H1 (cell line): ENCODE measurements around the gene MAP2K5. TPM values are rescaled to one million over a fixed set of nuclear protein-coding genes. Genes with fewer than 3 reads are reported as not detected.

ENCODE experiments used
- CTCF ChIA-PET: fragments of 300-600 bp; sonication (Branson Sonifier 250); formaldehyde crosslinking; loops from one replicate; lab custom pipeline; 2021; ENCODE audit not compliant: partially characterized antibody; lab: Charles Lee
- POLR2A ChIA-PET: fragments of 300-600 bp; sonication (Branson Sonifier 250); formaldehyde crosslinking; loops from one replicate; lab custom pipeline; 2021; ENCODE audit warnings: inconsistent platforms; ENCODE audit not compliant: partially characterized antibody; lab: Charles Lee
- DNase-seq, 2 experiments: peaks; one replicate each; pipeline versions ENCODE4 v3.0.0 to v3.0.0-alpha.2; 2010 to 2022; ENCODE audit warnings: low spot score in 2 of 2, low read depth in 1 of 2, mixed read lengths in 1 of 2
- FAIRE-seq: peaks from 2 replicates; lab custom pipeline; 2011; peaks lifted over from hg19 to GRCh38; lab: Jason Lieb, UNC
- H2AFZ ChIP-seq: 2 replicates; pipeline ENCODE4 v1.8.1; 2012; ENCODE audit warnings: low read length, inconsistent platforms
- H2AK5ac ChIP-seq: 2 replicates; pipeline ENCODE4 v1.6.1; 2013; ENCODE audit warnings: low read depth, low read length
- H2BK120ac ChIP-seq: replicated peaks from 2 replicates; pipeline ENCODE3; 2013; ENCODE audit warnings: low read depth, low read length, inconsistent platforms
- H2BK12ac ChIP-seq: 2 replicates; pipeline ENCODE4 v1.6.1; 2013; ENCODE audit warnings: low read depth, low read length
- H2BK15ac ChIP-seq: 2 replicates; pipeline ENCODE4 v1.6.1; 2013; ENCODE audit warnings: low read length
- H2BK20ac ChIP-seq: 2 replicates; pipeline ENCODE4 v1.6.1; 2013; ENCODE audit warnings: low read length
- H2BK5ac ChIP-seq: 2 replicates; pipeline ENCODE4 v1.6.1; 2013; ENCODE audit warnings: low read depth, low read length
- H3K14ac ChIP-seq: 2 replicates; pipeline ENCODE4 v1.6.1; 2013; ENCODE audit warnings: inconsistent platforms; ENCODE audit not compliant: insufficient read length
- H3K18ac ChIP-seq: 2 replicates; pipeline ENCODE4 v1.6.1; 2013; ENCODE audit warnings: low read length; ENCODE audit errors: extremely low read depth
- H3K23ac ChIP-seq: 2 replicates; pipeline ENCODE4 v1.6.1; 2013; ENCODE audit warnings: inconsistent platforms; ENCODE audit not compliant: insufficient read length
- H3K23me2 ChIP-seq: 2 replicates; pipeline ENCODE4 v1.6.1; 2013; ENCODE audit warnings: low read depth, low read length
- H3K27ac ChIP-seq: 2 replicates; pipeline ENCODE4 v1.6.1; 2011; ENCODE audit warnings: low read depth, low read length, inconsistent platforms
- H3K27me3 ChIP-seq, 4 experiments: replicated peaks in 1 of 4; 1 replicate in 1 of 4; 2 replicates in 3 of 4; pipeline versions ENCODE4 v1.6.1 to v1.8.1; 2011 to 2013; ENCODE audit warnings: low read length in 3 of 4, mild to moderate bottlenecking in 3 of 4, inconsistent platforms in 2 of 4, mixed read lengths in 2 of 4, moderate library complexity in 1 of 4; ENCODE audit not compliant: control insufficient read depth in 3 of 4, insufficient read depth in 3 of 4; ENCODE audit errors: extremely low read depth in 1 of 4
- H3K36me3 ChIP-seq, 4 experiments: 2 replicates each; pipeline versions ENCODE4 v1.6.1 to v1.8.1; 2011 to 2013; ENCODE audit warnings: mild to moderate bottlenecking in 4 of 4, low read length in 3 of 4, moderate library complexity in 2 of 4, control low read depth in 1 of 4, inconsistent platforms in 1 of 4; ENCODE audit not compliant: insufficient read depth in 4 of 4, control insufficient read depth in 2 of 4
- H3K4ac ChIP-seq: replicated peaks from 2 replicates; pipeline ENCODE3; 2013; ENCODE audit warnings: low read length, low read depth, mixed read lengths, inconsistent platforms; ENCODE audit not compliant: insufficient read length
- H3K4me1 ChIP-seq, 4 experiments: replicated peaks in 1 of 4; 1 replicate in 1 of 4; 2 replicates in 3 of 4; pipeline versions ENCODE4 v1.6.1 to v1.8.1; 2011 to 2013; ENCODE audit warnings: low read length in 3 of 4, inconsistent platforms in 2 of 4, mixed read lengths in 1 of 4; ENCODE audit not compliant: insufficient read depth in 4 of 4, control insufficient read depth in 3 of 4
- H3K4me2 ChIP-seq, 2 experiments: 2 replicates each; pipeline versions ENCODE4 v1.6.1 to v1.8.1; 2011 to 2013; ENCODE audit warnings: low read depth in 2 of 2, low read length in 2 of 2, control low read depth in 1 of 2, inconsistent platforms in 1 of 2, mild to moderate bottlenecking in 1 of 2; ENCODE audit not compliant: insufficient read depth in 1 of 2
- H3K4me3 ChIP-seq, 4 experiments: fragments of 200-600, 300-600 bp in 1 of 4; sonication (generic), shearing (Covaris generic), sonication (Bioruptor Twin) in 1 of 4; 2 replicates each; pipeline versions ENCODE4 v1.5.1 to v1.8.1; 2011 to 2016; ENCODE audit warnings: low read length in 4 of 4, low read depth in 3 of 4, control low read depth in 2 of 4, inconsistent platforms in 2 of 4, mild to moderate bottlenecking in 2 of 4, mixed read lengths in 1 of 4, moderate library complexity in 1 of 4; ENCODE audit not compliant: insufficient read depth in 2 of 4; ENCODE audit errors: extremely low read depth in 1 of 4
- H3K56ac ChIP-seq: replicated peaks from 2 replicates; pipeline ENCODE3; 2013; ENCODE audit warnings: low read depth, mild to moderate bottlenecking, mixed read lengths, low read length, inconsistent platforms; ENCODE audit not compliant: insufficient read length
- H3K79me1 ChIP-seq: 2 replicates; pipeline ENCODE4 v1.6.1; 2013; ENCODE audit warnings: low read depth, low read length, control low read depth
- H3K79me2 ChIP-seq, 2 experiments: 2 replicates each; pipeline versions ENCODE4 v1.6.1 to v1.8.1; 2012 to 2013; ENCODE audit warnings: low read length in 2 of 2, mild to moderate bottlenecking in 2 of 2, inconsistent platforms in 1 of 2; ENCODE audit not compliant: insufficient read depth in 2 of 2, control insufficient read depth in 1 of 2
- H3K9ac ChIP-seq, 4 experiments: replicated peaks in 1 of 4; 1 replicate in 1 of 4; 2 replicates in 3 of 4; pipeline versions ENCODE4 v1.6.1 to v1.8.1; 2011 to 2013; ENCODE audit warnings: low read depth in 3 of 4, low read length in 3 of 4, control low read depth in 2 of 4, mild to moderate bottlenecking in 2 of 4, moderate library complexity in 2 of 4, inconsistent platforms in 1 of 4; ENCODE audit errors: extremely low read depth in 1 of 4
- H3K9me3 ChIP-seq, 2 experiments: 2 replicates each; pipeline versions ENCODE4 v1.6.1 to v1.8.1; 2012 to 2013; ENCODE audit warnings: mild to moderate bottlenecking in 2 of 2, moderate library complexity in 2 of 2, control low read depth in 1 of 2, inconsistent platforms in 1 of 2, low read depth in 1 of 2, low read length in 1 of 2, mixed read lengths in 1 of 2; ENCODE audit not compliant: insufficient read depth in 2 of 2
- H4K20me1 ChIP-seq, 2 experiments: replicated peaks in 1 of 2; 2 replicates each; pipeline versions ENCODE3 to v1.8.1; 2011 to 2013; ENCODE audit warnings: inconsistent platforms in 2 of 2, low read length in 2 of 2, mild to moderate bottlenecking in 1 of 2; ENCODE audit not compliant: insufficient read depth in 2 of 2, control insufficient read depth in 1 of 2
- H4K5ac ChIP-seq: 2 replicates; pipeline ENCODE4 v1.6.1; 2013; ENCODE audit warnings: low read length, low read depth, mixed read lengths, inconsistent platforms; ENCODE audit not compliant: insufficient read length
- H4K8ac ChIP-seq: 2 replicates; pipeline ENCODE4 v1.8.0; 2013; ENCODE audit warnings: mild to moderate bottlenecking, moderate library complexity, low read length, inconsistent platforms; ENCODE audit not compliant: insufficient read depth; ENCODE audit errors: extremely low read depth
- H4K91ac ChIP-seq: replicated peaks from 2 replicates; pipeline ENCODE3; 2013; ENCODE audit warnings: low read length, mixed read lengths, inconsistent platforms; ENCODE audit not compliant: insufficient read length
- BRCA1 ChIP-seq: IDR thresholded peaks from 2 replicates; pipeline ENCODE4 v1.6.1; 2012; ENCODE audit warnings: low read depth, low read length, improper control_type of control experiment
- CBX5 ChIP-seq: fragments of 300-800, 300-1000 bp; sonication (generic); IDR thresholded peaks from 2 replicates; pipeline ENCODE4 v1.7.1; 2016; ENCODE audit warnings: antibody characterized with exemption, low read length, low read depth
- CHD1 ChIP-seq: IDR thresholded peaks from 2 replicates; pipeline ENCODE4 v1.6.1; 2012; ENCODE audit warnings: low read depth, low read length, improper control_type of control experiment
- CTCF ChIP-seq, 3 experiments: IDR thresholded peaks; 1 replicate in 2 of 3; 2 replicates in 1 of 3; pipeline versions ENCODE4 v1.5.1 to v1.6.1; 2011; ENCODE audit warnings: low read length in 3 of 3, mild to moderate bottlenecking in 3 of 3, inconsistent platforms in 2 of 3, low read depth in 1 of 3, moderate library complexity in 1 of 3; ENCODE audit not compliant: insufficient read depth in 1 of 3; ENCODE audit errors: control extremely low read depth in 1 of 3
- GTF2F1 ChIP-seq: IDR thresholded peaks from 2 replicates; pipeline ENCODE4 v1.6.1; 2012; ENCODE audit warnings: low read depth, low read length, improper control_type of control experiment, borderline replicate concordance
- RNF2 ChIP-seq: fragments of 200-900, 300-1000 bp; sonication (generic); IDR thresholded peaks from 2 replicates; pipeline ENCODE4 v1.7.1; 2016; ENCODE audit warnings: borderline replicate concordance, low read depth, mild to moderate bottlenecking, antibody characterized with exemption, low read length; ENCODE audit not compliant: poor library complexity, severe bottlenecking; ENCODE audit errors: missing control alignments
- SAP30 ChIP-seq: fragments of 300-600 bp; sonication (generic); IDR thresholded peaks from 2 replicates; pipeline ENCODE4 v1.7.1; 2012; ENCODE audit warnings: low read length, moderate library complexity, mild to moderate bottlenecking, inconsistent platforms; ENCODE audit not compliant: insufficient read depth, insufficient replicate concordance
- WGBS, 2 experiments: shearing (Covaris generic) in 1 of 2; methylation state at CpG; one replicate each; pipeline versions ENCODE4 v1.1.6 to v1.1.7; 2013 to 2015; ENCODE audit warnings: low lambda C conversion rate in 2 of 2, mixed read lengths in 2 of 2, inconsistent platforms in 1 of 2, low coverage in 1 of 2, missing lambda C conversion rate in 1 of 2; ENCODE audit not compliant: insufficient replicate concordance in 2 of 2, insufficient coverage in 1 of 2, insufficient read length in 1 of 2; ENCODE audit errors: extremely low coverage in 1 of 2, missing lambda C conversion rate in 1 of 2; 5-methylcytosine and 5-hydroxymethylcytosine counted together
- polyA plus RNA-seq, 7 experiments: library from polyadenylated mRNA; depleted of rRNA in 3 of 7; stranded (reverse) in 5 of 7; unstranded in 2 of 7; fragments of >200 nt in 5 of 7; fragments of 200-250 nt in 2 of 7; gene quantifications; 1 replicate in 5 of 7; 2 replicates in 1 of 7; 4 replicates in 1 of 7; pipeline versions ENCODE4 v1.2.1 to v1.2.3, GENCODE V29; 2011 to 2013; ENCODE audit warnings: missing spikeins in 2 of 7, mixed read lengths in 2 of 7
- total RNA-seq: library from RNA; stranded (reverse); fragmentation: NEBNext Ultra II Directional; extraction: Animal tissue kit (Norgen Biotek cat#: 25700); gene quantifications from 2 replicates; pipeline ENCODE4 v1.2.1, GENCODE V29; 2021

Gene MAP2K5
- total and polyA plus RNA-seq, 2 of the 8 experiments (the other 6 are each of a cell fraction or from before 2014, with no cell fraction given), result 4.4 to 15.8 TPM

- Histone ChIP-seq H2BK120ac (no peak overlapping the region), H3K23ac (no peak overlapping the region), H3K79me1 (no peaks in the 10 kb centered on the region; the same call in 1 of the 2 replicates), H4K5ac (no peak overlapping the region), H3K14ac (no peak overlapping the region), H3K18ac (no peak overlapping the region), H3K27ac (no peak overlapping the region), H3K4me3 (no peak overlapping the region), H2BK12ac (no peak overlapping the region), H3K56ac (no peak overlapping the region), H3K23me2 (no peaks in the 10 kb centered on the region), H3K9me3 (no peaks in the 10 kb centered on the region), H2BK20ac (no peak overlapping the region), H2AK5ac (no peak overlapping the region), H3K4me2 (no peak overlapping the region), H3K9ac (no peak overlapping the region), H2BK5ac (no peak overlapping the region), H2AFZ (no peak overlapping the region), H3K4ac (no peak overlapping the region), H3K27me3 (0 out of 7 replicates have a peak, but pooled peaks cover 0 to 2% (median 0%) of the 10 kb centered on the region in 4 experiments), H4K91ac (no peak overlapping the region), H2BK15ac (no peak overlapping the region), H4K8ac (no peak overlapping the region), H3K79me2 (no peaks in the 10 kb centered on the region), H4K20me1 (no peaks in the 10 kb centered on the region), H3K4me1 (peaks cover 0 to 8% (median 5%) of the 10 kb centered on the region in 4 experiments; a peak in 5 of 7 replicates), H3K36me3 (no peaks in the 10 kb centered on the region)
- POLR2A ChIA-PET, result interaction anchor here (1.2 kb wide), 1 partner anchor 10 kb away, joined by 3 read pairs; no protein-coding TSS in a partner anchor
- DNase-seq, result peak in 1 of 2 experiments; percentile 47
- FAIRE-seq, result no peak
- CTCF ChIA-PET, result interaction anchor here (0.6 to 1.6 kb wide), 5 partner anchors 20 to 376 kb away, joined by 3 to 4 read pairs (median 4); no protein-coding TSS in a partner anchor
- TF ChIP-seq CHD1, result no peak
- TF ChIP-seq CTCF (IDR thresholded peaks at IDR 0.05; ENCODE audit: control extremely low read depth in 1 of 3, insufficient read depth in 1 of 3, low read depth in 1 of 3, low read length in 3 of 3), result peak in 1 of 3 experiments; percentile 8; a peak in 1 of 4 replicates
- no peak for TF ChIP-seq CBX5
- no peak for TF ChIP-seq BRCA1
- no peak for TF ChIP-seq GTF2F1
- no peak for TF ChIP-seq SAP30
- no peak for TF ChIP-seq RNF2
- 84% methylated on average over 11 of the region's 11 CpGs; no CpG with 5 or more reads in 1 of the 2 experiments for WGBS, 2 experiments
These were observed 269.7 kb downstream of the MAP2K5 start for GRCh38 chr15:67812241-67812644.
